ENCODE measurements around the gene FTSJ1.

The FTSJ1 gene

DNA sequence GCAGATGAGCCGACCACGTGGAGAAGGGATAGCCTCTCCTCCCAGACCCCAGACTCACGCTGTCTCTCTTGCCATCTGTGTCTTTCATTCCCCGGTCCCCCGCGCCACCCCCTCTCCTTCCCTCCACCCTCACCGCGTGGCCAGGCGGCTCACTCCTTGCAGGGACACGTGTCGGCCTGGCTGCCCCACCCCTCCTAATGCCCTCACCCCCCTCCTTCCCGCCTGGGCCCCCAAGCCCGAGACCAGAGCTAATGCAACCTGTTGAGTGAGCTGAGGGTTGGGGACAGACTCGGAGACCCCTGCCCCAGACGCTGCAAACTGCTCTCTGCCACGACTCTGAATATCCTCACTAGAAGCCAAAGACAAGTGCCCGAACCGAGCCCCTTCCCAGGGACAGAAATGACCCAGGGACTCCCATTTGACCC is 7.7 kb upstream of the FTSJ1 start:
- Histone ChIP-seq H2AFZ (ENCODE audit: low read depth, low read length, severe bottlenecking) (peak overlapping the region; percentile 96), H3K9me2 (replicated peaks; ENCODE audit: insufficient read depth, low read length) (no peaks in the 10 kb centered on the region), H3F3A (ENCODE audit: insufficient read depth) (0 out of 2 replicates have a peak, but pooled peaks cover 6% of the 10 kb centered on the region), H3K4me2 (ENCODE audit: low read depth, low read length, poor library complexity, severe bottlenecking) (peak overlapping the region; percentile 93), H3K36me3 (ENCODE audit: low read length) (no peaks in the 10 kb centered on the region), H3K27me3 (ENCODE audit: low read length) (no peaks in the 10 kb centered on the region), H3K9me3 (ENCODE audit: insufficient read depth, low read length) (no peaks in the 10 kb centered on the region), H3K9ac (ENCODE audit: low read length) (peak overlapping the region; percentile 95), H3K4me3 (ENCODE audit: insufficient read depth, low read length, poor library complexity, severe bottlenecking) (peak overlapping the region; percentile 85), H3K79me2 (ENCODE audit: insufficient read depth, low read length) (peaks cover 40% of the 10 kb centered on the region), H3K27ac (ENCODE audit: low read depth, low read length) (peak overlapping the region; percentile 78), H4K20me1 (ENCODE audit: low read depth, low read length) (no peaks in the 10 kb centered on the region)
- TF ChIP-seq EZH2phosphoT487 (conservative IDR thresholded peaks at IDR 0.05; ENCODE audit: low read length) (no peak), CTCF (IDR thresholded peaks at IDR 0.05; ENCODE audit: insufficient read depth, low read length, poor library complexity, severe bottlenecking) (no peak)

DNA sequence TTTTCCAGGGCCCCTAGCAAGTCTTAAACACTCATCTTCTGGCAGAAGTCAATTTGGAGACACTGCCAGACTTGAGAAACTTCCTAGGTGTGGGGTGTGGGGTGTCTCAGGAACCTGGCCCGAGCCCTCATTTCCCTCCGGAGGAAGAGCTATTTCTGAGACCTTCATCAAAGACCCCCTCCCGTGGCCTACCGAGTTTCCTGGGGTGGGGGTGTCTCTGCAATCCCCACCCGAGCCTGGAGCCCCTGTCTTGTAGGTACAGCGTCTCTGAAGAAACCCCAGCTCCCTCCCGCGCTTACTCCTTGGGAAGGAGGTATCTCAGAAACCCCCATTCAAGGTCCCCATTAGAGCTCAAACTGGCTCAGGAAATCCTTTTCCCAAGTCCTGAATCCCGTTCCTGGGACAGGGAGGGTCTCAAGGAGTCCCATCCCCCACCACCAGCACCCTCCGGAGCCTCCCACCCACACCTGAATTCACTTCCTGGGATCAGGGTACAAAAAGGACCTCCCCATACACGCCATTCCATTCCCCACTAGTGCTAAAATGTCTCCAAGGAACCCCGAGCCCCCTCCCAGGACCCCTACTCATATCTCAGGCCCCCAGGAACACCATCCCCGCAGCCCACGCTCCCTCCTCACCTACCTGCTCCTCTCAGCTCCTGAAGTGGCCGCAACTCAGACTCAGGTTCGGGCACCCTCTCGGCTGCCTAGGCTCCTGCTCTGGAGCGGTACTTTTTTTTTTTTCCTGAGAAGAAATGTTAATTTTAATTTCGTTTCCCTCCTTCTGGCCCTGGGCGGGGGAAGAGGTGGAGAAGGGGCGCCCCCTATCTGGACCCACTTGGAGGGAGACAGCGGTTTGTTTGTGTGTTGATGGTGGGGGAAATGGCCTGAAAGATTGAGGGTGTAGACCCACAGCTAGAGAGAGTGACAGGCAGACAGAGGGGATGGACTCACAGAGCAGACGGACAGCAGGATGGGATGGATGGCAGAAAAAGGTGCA is 7.0 kb upstream of the FTSJ1 start:
- TF ChIP-seq EZH2phosphoT487 (conservative IDR thresholded peaks at IDR 0.05; ENCODE audit: low read length) (no peak), CTCF (IDR thresholded peaks at IDR 0.05; ENCODE audit: insufficient read depth, low read length, poor library complexity, severe bottlenecking) (peak; percentile 57)
- Histone ChIP-seq H3K36me3 (ENCODE audit: low read length) (no peaks in the 10 kb centered on the region), H3K27me3 (ENCODE audit: low read length) (no peaks in the 10 kb centered on the region), H3K4me2 (ENCODE audit: low read depth, low read length, poor library complexity, severe bottlenecking) (peak overlapping the region; percentile 93), H3K27ac (ENCODE audit: low read depth, low read length) (peak overlapping the region; percentile 78), H3K9ac (ENCODE audit: low read length) (peak overlapping the region; percentile 95), H3K79me2 (ENCODE audit: insufficient read depth, low read length) (peaks cover 40% of the 10 kb centered on the region), H3K4me3 (ENCODE audit: insufficient read depth, low read length, poor library complexity, severe bottlenecking) (peak overlapping the region; percentile 85), H3F3A (ENCODE audit: insufficient read depth) (0 out of 2 replicates have a peak, but pooled peaks cover 6% of the 10 kb centered on the region), H3K9me2 (replicated peaks; ENCODE audit: insufficient read depth, low read length) (no peaks in the 10 kb centered on the region), H3K9me3 (ENCODE audit: insufficient read depth, low read length) (no peaks in the 10 kb centered on the region), H4K20me1 (ENCODE audit: low read depth, low read length) (no peaks in the 10 kb centered on the region), H2AFZ (ENCODE audit: low read depth, low read length, severe bottlenecking) (peak overlapping the region; percentile 96)

DNA sequence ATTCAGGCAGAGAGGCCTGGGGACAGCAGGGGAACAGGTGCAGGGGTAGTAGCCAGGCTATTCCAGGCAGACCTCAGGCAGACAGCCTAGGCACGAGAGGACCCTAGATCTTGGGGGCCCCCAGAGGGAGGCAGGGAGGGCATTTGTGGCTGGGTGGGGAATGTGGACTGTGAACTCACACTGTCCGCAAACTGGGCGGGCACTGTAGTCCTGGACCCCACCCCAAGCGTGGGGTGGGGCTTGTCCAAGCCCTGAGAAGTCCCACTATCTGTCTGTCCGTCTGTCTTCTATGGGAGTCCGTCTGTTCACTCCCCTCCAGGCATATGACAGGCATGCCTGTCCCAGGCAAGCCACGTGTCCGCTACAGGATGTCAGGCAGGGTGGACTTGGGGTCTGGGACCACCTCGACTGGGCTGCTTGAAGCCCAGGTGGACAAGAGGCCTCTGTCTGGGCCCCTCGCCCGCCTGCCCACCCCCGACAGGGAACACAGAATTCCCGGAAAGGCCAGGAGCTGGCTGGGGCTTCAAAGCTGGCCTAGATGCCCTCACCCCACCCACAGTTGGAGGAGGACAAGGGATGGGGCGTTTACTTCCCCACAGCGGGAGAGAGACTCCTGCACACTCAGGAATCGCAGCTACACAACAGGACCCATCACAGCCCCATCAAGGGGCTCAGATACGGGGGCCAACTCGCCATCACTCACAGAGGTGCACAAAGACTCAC is 5.7 kb upstream of the FTSJ1 start, which contains the start of gene SLC38A5:
Gene SLC38A5 (minus strand): TSS at position 151 of the 723 bp plus-strand sequence. CDS start 2,336 bp downstream, outside the sequence.
- Histone ChIP-seq H3F3A (ENCODE audit: insufficient read depth) (0 out of 2 replicates have a peak, but pooled peaks cover 6% of the 10 kb centered on the region), H3K9me2 (replicated peaks; ENCODE audit: insufficient read depth, low read length) (no peaks in the 10 kb centered on the region), H2AFZ (ENCODE audit: low read depth, low read length, severe bottlenecking) (peak within 1 kb of the TSS; percentile 96), H3K9me3 (ENCODE audit: insufficient read depth, low read length) (no peaks in the 10 kb centered on the region), H3K79me2 (ENCODE audit: insufficient read depth, low read length) (peaks cover 38% of the 10 kb centered on the region), H3K36me3 (ENCODE audit: low read length) (no peaks in the 10 kb centered on the region), H3K9ac (ENCODE audit: low read length) (peak within 1 kb of the TSS; percentile 95), H3K4me3 (ENCODE audit: insufficient read depth, low read length, poor library complexity, severe bottlenecking) (peak within 1 kb of the TSS; percentile 85), H3K4me2 (ENCODE audit: low read depth, low read length, poor library complexity, severe bottlenecking) (peak within 1 kb of the TSS; percentile 93), H3K27me3 (ENCODE audit: low read length) (no peaks in the 10 kb centered on the region), H3K27ac (ENCODE audit: low read depth, low read length) (peak within 1 kb of the TSS; percentile 78), H4K20me1 (ENCODE audit: low read depth, low read length) (no peaks in the 10 kb centered on the region)
- TF ChIP-seq CTCF (IDR thresholded peaks at IDR 0.05; ENCODE audit: insufficient read depth, low read length, poor library complexity, severe bottlenecking) (no peak), EZH2phosphoT487 (conservative IDR thresholded peaks at IDR 0.05; ENCODE audit: low read length) (no peak)

Data from SU-DHL-6 (cell line).